Endothelial cell of umbilical vein (primary cell): ENCODE measurements around the gene PRPF40B. TPM values are rescaled to one million over a fixed set of nuclear protein-coding genes. Genes with fewer than 3 reads are reported as not detected.

ENCODE experiments used
- BruUV-seq: library from RNA; stranded (reverse); fragments of 400-500 nt; replicated peaks from 2 replicates; lab custom pipeline; 2021; lab: Mats Ljungman, UMichigan
- CTCF ChIA-PET: fragments of 300-600, 350-600 bp; sonication (Branson Sonifier 250); formaldehyde crosslinking; loops from one replicate; lab custom pipeline; 2021; ENCODE audit warnings: antibody characterized with exemption, inconsistent platforms; lab: Charles Lee
- POLR2A ChIA-PET: fragments of 300-600, 350-600 bp; sonication (Branson Sonifier 250); formaldehyde crosslinking; loops from one replicate; lab custom pipeline; 2021; ENCODE audit warnings: antibody characterized with exemption, inconsistent platforms; lab: Charles Lee
- DNase-seq: peaks from one replicate; pipeline ENCODE4 v3.0.0-alpha.2; 2011; ENCODE audit warnings: low read depth, low spot score
- FAIRE-seq: peaks from 2 replicates; lab custom pipeline; 2011; peaks lifted over from hg19 to GRCh38; lab: Jason Lieb, UNC
- H2AFZ ChIP-seq: 2 replicates; pipeline ENCODE4 v1.6.0; 2012; ENCODE audit warnings: low read depth, low read length, control low read depth, inconsistent platforms
- H3K27ac ChIP-seq: 2 replicates; pipeline ENCODE4 v1.5.1; 2011; ENCODE audit warnings: low read depth, mild to moderate bottlenecking, control low read depth, low read length, moderate library complexity; ENCODE audit not compliant: insufficient read depth
- H3K27me3 ChIP-seq, 2 experiments: 2 replicates each; pipeline versions ENCODE4 v1.6.0 to v1.6.1; 2011; ENCODE audit warnings: low read length in 2 of 2, mixed read lengths in 1 of 2; ENCODE audit not compliant: control insufficient read depth in 2 of 2, insufficient read depth in 2 of 2
- H3K36me3 ChIP-seq, 2 experiments: 2 replicates in 1 of 2; 3 replicates in 1 of 2; pipeline ENCODE4 v1.5.1; 2011; ENCODE audit warnings: low read length in 2 of 2, mild to moderate bottlenecking in 1 of 2, moderate library complexity in 1 of 2; ENCODE audit not compliant: control insufficient read depth in 2 of 2, insufficient read depth in 2 of 2; ENCODE audit errors: extremely low read depth in 1 of 2
- H3K4me1 ChIP-seq: 3 replicates; pipeline ENCODE4 v1.5.1; 2011; ENCODE audit warnings: mild to moderate bottlenecking, low read length; ENCODE audit not compliant: control insufficient read depth, insufficient read depth; ENCODE audit errors: extremely low read depth
- H3K4me2 ChIP-seq: 2 replicates; pipeline ENCODE4 v1.6.1; 2011; ENCODE audit warnings: low read length, control low read depth, mixed read lengths; ENCODE audit not compliant: insufficient read depth
- H3K4me3 ChIP-seq, 3 experiments: fragments of 200-600 bp in 1 of 3; sonication (generic), shearing (Covaris generic) in 1 of 3; replicated peaks in 1 of 3; 2 replicates each; pipeline ENCODE4 v1.5.1; 2011 to 2016; ENCODE audit warnings: control low read depth in 3 of 3, low read length in 3 of 3, mild to moderate bottlenecking in 2 of 3, inconsistent platforms in 1 of 3, low read depth in 1 of 3, moderate library complexity in 1 of 3; ENCODE audit not compliant: insufficient read depth in 1 of 3
- H3K79me2 ChIP-seq: 2 replicates; pipeline ENCODE4 v1.6.0; 2012; ENCODE audit warnings: low read length, inconsistent platforms; ENCODE audit not compliant: control insufficient read depth, insufficient read depth
- H3K9ac ChIP-seq: replicated peaks from 2 replicates; pipeline ENCODE3; 2011; ENCODE audit warnings: low read length, control low read depth; ENCODE audit not compliant: insufficient read depth; ENCODE audit errors: extremely low read depth
- H3K9me1 ChIP-seq: replicated peaks from 3 replicates; pipeline ENCODE4 v1.6.0; 2011; ENCODE audit warnings: mild to moderate bottlenecking, low read length; ENCODE audit not compliant: control insufficient read depth, insufficient read depth; ENCODE audit errors: extremely low read depth
- H3K9me3 ChIP-seq: replicated peaks from 2 replicates; pipeline ENCODE4 v1.5.1; 2012; ENCODE audit warnings: low read length, inconsistent platforms; ENCODE audit not compliant: control insufficient read depth, insufficient read depth
- H4K20me1 ChIP-seq: replicated peaks from 2 replicates; pipeline ENCODE3; 2011; ENCODE audit warnings: mild to moderate bottlenecking, low read length; ENCODE audit not compliant: control insufficient read depth, insufficient read depth; ENCODE audit errors: extremely low read depth
- EZH2 ChIP-seq: IDR thresholded peaks from 2 replicates; pipeline ENCODE4 v1.6.1; 2012; ENCODE audit warnings: borderline replicate concordance, low read depth, mild to moderate bottlenecking, moderate library complexity, low read length, inconsistent platforms; ENCODE audit not compliant: severe bottlenecking
- FOS ChIP-seq: IDR thresholded peaks from 2 replicates; pipeline ENCODE4 v1.6.1; 2011; ENCODE audit warnings: mild to moderate bottlenecking, low read length, moderate library complexity, borderline replicate concordance; ENCODE audit not compliant: insufficient read depth
- GATA2 ChIP-seq: IDR thresholded peaks from 2 replicates; pipeline ENCODE4 v1.7.0; 2011; ENCODE audit warnings: low read depth, mild to moderate bottlenecking, moderate library complexity, mixed read lengths, low read length; ENCODE audit not compliant: insufficient read length, insufficient read depth
- JUN ChIP-seq: IDR thresholded peaks from 2 replicates; pipeline ENCODE4 v1.6.1; 2011; ENCODE audit warnings: borderline replicate concordance, low read depth; ENCODE audit not compliant: insufficient read length, insufficient read depth
- POLR2A ChIP-seq: IDR thresholded peaks from 2 replicates; pipeline ENCODE4 v1.6.1; 2012; ENCODE audit warnings: low read depth, mild to moderate bottlenecking, control low read depth, low read length
- POLR2AphosphoS5 ChIP-seq: IDR thresholded peaks from 2 replicates; pipeline ENCODE4 v1.6.1; 2012; ENCODE audit warnings: low read depth, mild to moderate bottlenecking, control low read depth, low read length, moderate library complexity; ENCODE audit not compliant: insufficient read depth
- dilution Hi-C: fragments of 300-500 bp; cut with MboI; formaldehyde crosslinking; loops from one replicate; pipeline ENCODE4 v1.15.0; 2019; ENCODE audit warnings: low sequenced_read_pairs; ENCODE audit not compliant: extremely low pct_ligation_motif_present
- intact Hi-C: fragments of 100-400 bp; cut with micrococcal nuclease; formaldehyde crosslinking; loops from one replicate; pipeline ENCODE4 v1.10.0; 2022
- polyA plus RNA-seq, 4 experiments: library from polyadenylated mRNA; depleted of rRNA in 3 of 4; stranded (reverse) in 3 of 4; unstranded in 1 of 4; fragments of >200 nt; gene quantifications; 2 replicates each; pipeline versions ENCODE4 v1.2.1 to v1.2.3, GENCODE V29; 2011 to 2012; ENCODE audit warnings: missing spikeins in 1 of 4
- total RNA-seq: library from RNA; stranded (reverse); gene quantifications from 2 replicates; pipeline ENCODE4 v1.2.3, GENCODE V29; 2021
- TF ChIP-seq, protein P1 (sequence below): IDR thresholded peaks from 2 replicates; pipeline ENCODE4 v1.6.1; 2011; ENCODE audit not compliant: insufficient read depth, insufficient read length
- TF ChIP-seq, protein P2 (sequence below), 2 donors: IDR thresholded peaks; 1 replicate in 1 of 2; 2 replicates in 1 of 2; pipeline ENCODE4 v1.5.1; 2011; ENCODE audit warnings: low read length in 2 of 2, mild to moderate bottlenecking in 2 of 2, moderate library complexity in 2 of 2, control low read depth in 1 of 2, inconsistent platforms in 1 of 2, low read depth in 1 of 2; ENCODE audit not compliant: insufficient read depth in 1 of 2; ENCODE audit errors: extremely low read depth in 1 of 2

PRPF40B gene
- total and polyA plus RNA-seq, 2 donors (not counting 3 experiments of a cell fraction or from before 2014, with no cell fraction given): 5.4 to 9.9 TPM

DNA sequence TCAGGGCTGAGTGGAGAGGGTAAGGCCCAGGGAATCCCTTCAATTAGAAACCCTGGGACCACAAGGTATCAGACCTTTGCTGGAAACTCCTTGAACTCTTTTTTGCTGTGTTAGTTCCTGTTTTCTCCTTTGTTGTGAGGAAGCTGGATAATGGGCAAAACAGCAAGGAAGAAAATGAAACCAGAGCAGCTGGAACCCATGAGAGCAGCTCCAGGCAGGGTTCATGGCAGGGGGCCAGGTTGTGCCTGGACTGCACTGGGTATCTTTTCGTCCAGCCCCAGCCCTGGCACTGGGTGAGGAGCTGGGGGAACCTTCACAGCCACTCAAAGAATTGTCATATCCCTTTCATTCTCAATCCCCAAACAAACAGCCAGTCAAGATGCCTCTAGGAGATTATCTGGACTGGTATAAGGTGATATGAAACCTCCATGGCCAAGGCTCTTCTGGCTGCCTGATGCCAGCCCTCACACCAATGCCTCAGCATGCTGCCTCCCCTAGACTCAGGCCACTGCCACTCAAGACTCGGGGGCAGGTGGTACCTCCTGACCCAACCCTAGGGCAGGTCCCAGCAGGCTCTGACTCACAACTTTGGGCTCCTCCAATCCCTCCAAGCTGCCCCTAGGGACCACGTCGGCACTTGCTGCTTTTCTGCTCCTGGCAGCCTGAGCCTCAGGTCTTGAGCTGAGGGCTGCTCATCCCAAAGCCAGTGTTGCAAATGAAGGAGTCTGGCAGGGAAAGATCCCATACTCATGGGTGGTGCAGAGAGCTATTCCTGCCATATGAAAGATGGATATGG, 34.4 kb upstream of the PRPF40B start:
- Histone ChIP-seq H3K27me3 (no peaks in the 10 kb centered on the region), H3K79me2 (no peaks in the 10 kb centered on the region), H4K20me1 (no peaks in the 10 kb centered on the region), H3K9me1 (no peaks in the 10 kb centered on the region), H2AFZ (no peak overlapping the region), H3K9ac (no peak overlapping the region), H3K4me3 (no peak overlapping the region), H3K36me3 (no peaks in the 10 kb centered on the region), H3K4me2 (no peak overlapping the region), H3K4me1 (no peaks in the 10 kb centered on the region), H3K9me3 (no peaks in the 10 kb centered on the region), H3K27ac (no peak overlapping the region)
- FAIRE-seq: no peak
- BruUV-seq: no TSS peak
- ChIA-PET CTCF (interaction anchor here (1.0 to 1.6 kb wide), 4 partner anchors 8 to 241 kb away, joined by 3 to 7 read pairs (median 4); no protein-coding TSS in a partner anchor), POLR2A (no interaction called here)
- intact Hi-C loops: no loop called here
- TF ChIP-seq JUN (no peak), POLR2A (no peak), POLR2AphosphoS5 (no peak), EZH2 (no peak), FOS (no peak), GATA2 (no peak)
- TF ChIP-seq, protein P1, sequence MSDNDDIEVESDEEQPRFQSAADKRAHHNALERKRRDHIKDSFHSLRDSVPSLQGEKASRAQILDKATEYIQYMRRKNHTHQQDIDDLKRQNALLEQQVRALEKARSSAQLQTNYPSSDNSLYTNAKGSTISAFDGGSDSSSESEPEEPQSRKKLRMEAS: no peak
- TF ChIP-seq, protein P2, sequence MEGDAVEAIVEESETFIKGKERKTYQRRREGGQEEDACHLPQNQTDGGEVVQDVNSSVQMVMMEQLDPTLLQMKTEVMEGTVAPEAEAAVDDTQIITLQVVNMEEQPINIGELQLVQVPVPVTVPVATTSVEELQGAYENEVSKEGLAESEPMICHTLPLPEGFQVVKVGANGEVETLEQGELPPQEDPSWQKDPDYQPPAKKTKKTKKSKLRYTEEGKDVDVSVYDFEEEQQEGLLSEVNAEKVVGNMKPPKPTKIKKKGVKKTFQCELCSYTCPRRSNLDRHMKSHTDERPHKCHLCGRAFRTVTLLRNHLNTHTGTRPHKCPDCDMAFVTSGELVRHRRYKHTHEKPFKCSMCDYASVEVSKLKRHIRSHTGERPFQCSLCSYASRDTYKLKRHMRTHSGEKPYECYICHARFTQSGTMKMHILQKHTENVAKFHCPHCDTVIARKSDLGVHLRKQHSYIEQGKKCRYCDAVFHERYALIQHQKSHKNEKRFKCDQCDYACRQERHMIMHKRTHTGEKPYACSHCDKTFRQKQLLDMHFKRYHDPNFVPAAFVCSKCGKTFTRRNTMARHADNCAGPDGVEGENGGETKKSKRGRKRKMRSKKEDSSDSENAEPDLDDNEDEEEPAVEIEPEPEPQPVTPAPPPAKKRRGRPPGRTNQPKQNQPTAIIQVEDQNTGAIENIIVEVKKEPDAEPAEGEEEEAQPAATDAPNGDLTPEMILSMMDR (IDR thresholded peaks at IDR 0.05; ENCODE audit: extremely low read depth in 1 of 2, insufficient read depth in 1 of 2, low read depth in 1 of 2, low read length in 2 of 2): no peak
- no peak for DNase-seq
- dilution Hi-C loops: no loop called here
